ENCODE results near the gene SLC24A3. TPM values are rescaled to one million over a fixed set of nuclear protein-coding genes. Genes with fewer than 3 reads are reported as not detected.

Gene SLC24A3
- total RNA-seq (not detected), polyA plus RNA-seq (not detected)

DNA sequence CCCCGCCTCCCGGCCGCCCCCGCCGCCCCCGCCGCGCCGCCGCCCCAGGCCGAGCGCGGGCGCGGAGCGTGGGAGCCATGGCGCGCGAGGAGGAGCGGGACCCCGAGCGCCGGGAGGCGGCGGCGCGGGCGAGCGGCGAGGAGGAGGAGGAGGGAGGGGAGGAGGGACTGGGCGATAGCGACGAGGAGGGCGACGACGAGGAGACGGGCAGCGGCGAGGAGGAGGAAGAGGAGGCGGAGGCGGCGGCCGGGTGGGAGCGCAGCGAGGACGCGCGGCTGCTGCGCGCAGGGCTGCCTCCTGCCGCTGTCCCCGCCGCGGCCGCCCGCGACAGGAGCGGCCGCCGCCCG lies at the start of gene SLC24A3:
SLC24A3 (plus strand) TSS at position 174 of the 347 bp plus-strand sequence.
- no peaks in the 10 kb centered on the region for H3K9me3 ChIP-seq (ENCODE audit: control insufficient read depth in 1 of 2, low read length in 2 of 2)
- Mint-ChIP-seq H3K27me3 (peaks cover 23 to 41% of the 10 kb centered on the region in 2 donors), H3K4me1 (peaks cover 0 to 3% (median 0%) of the 10 kb centered on the region in 4 donors), H3K4me3 (peak within 1 kb of the TSS in 2 of 8 donors; percentile 39 to 57), H3K36me3 (no peaks in the 10 kb centered on the region), H3K27ac (no peak within 1 kb of the TSS), H3K9me3 (peaks cover 0 to 3% (median 0%) of the 10 kb centered on the region in 8 donors)
- no peaks in the 10 kb centered on the region for H3K27me3 ChIP-seq (ENCODE audit: insufficient read depth, low read length)
- ChIA-PET POLR2A (ENCODE audit: partially characterized antibody) (no interaction called here), CTCF (ENCODE audit: partially characterized antibody) (no interaction called here)
- no peaks in the 10 kb centered on the region for H3K4me1 ChIP-seq (ENCODE audit: insufficient read depth, low read length)
- H3K36me3 ChIP-seq (ENCODE audit: insufficient read depth, low read length): no peaks in the 10 kb centered on the region
- H3K4me3 ChIP-seq (ENCODE audit: low read length in 2 of 2): no peak within 1 kb of the TSS
- no peak for DNase-seq
- intact Hi-C loops (cut with micrococcal nuclease): no loop called here
- no peak within 1 kb of the TSS for H3K27ac ChIP-seq (ENCODE audit: low read depth, low read length)

DNA sequence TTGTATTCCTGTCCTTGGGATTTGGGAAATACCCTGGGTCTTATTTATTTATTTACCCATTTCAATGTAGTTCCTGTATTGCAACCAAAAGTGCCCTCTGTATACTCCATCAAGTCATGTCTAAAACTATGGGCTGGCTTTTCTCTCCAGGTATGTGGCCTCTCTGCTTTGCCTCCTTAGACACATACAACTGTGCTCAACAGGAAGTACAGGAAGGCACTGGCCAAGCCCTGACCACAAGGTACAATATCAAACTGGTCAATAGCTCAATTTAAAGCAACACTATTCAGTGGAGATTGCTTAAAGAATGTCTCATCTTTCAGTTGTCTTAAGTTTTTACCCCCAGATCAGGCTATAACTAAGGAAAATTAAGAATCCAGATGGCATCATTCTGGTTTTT lies 42.3 kb upstream of the SLC24A3 start:
- ChIA-PET CTCF (ENCODE audit: partially characterized antibody) (no interaction called here), POLR2A (ENCODE audit: partially characterized antibody) (no interaction called here)
- Mint-ChIP-seq H3K36me3 (peaks cover 0 to 4% of the 10 kb centered on the region in 2 donors), H3K27me3 (peaks cover 2 to 3% of the 10 kb centered on the region in 2 donors), H3K4me1 (no peaks in the 10 kb centered on the region), H3K27ac (no peak overlapping the region), H3K9me3 (peaks cover 0 to 28% (median 13%) of the 10 kb centered on the region in 8 donors), H3K4me3 (no peak overlapping the region)
- intact Hi-C loops (cut with micrococcal nuclease): no loop called here
- Histone ChIP-seq H3K9me3 (ENCODE audit: control insufficient read depth in 1 of 2, low read length in 2 of 2) (no peaks in the 10 kb centered on the region), H3K27ac (ENCODE audit: low read depth, low read length) (no peak overlapping the region), H3K4me1 (ENCODE audit: insufficient read depth, low read length) (no peaks in the 10 kb centered on the region), H3K36me3 (ENCODE audit: insufficient read depth, low read length) (no peaks in the 10 kb centered on the region), H3K27me3 (ENCODE audit: insufficient read depth, low read length) (no peaks in the 10 kb centered on the region), H3K4me3 (ENCODE audit: low read length in 2 of 2) (no peak overlapping the region)
- DNase-seq: no peak

DNA sequence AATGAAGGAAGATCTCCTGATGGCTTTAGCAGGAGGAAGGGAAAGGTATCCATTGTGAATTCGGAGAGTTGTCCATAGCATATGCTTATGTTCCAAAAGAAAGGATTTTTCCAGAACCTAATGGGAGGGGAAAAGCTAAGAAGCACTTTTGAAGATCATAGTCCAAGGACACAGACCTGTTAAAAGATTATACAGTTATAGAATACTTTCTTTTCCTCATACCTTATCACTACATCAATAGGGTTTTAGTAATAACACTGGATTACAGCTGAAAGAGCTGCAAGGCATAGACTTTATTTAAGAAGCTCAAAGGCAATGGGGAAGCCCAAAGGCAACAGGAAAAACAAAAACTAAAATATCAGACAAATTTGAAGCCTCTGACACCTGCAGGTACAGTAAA lies 39.8 kb upstream of the SLC24A3 start:
- peaks cover 2 to 4% of the 10 kb centered on the region in 2 donors for H3K27me3 Mint-ChIP-seq
- ChIA-PET POLR2A (ENCODE audit: partially characterized antibody) (no interaction called here), CTCF (ENCODE audit: partially characterized antibody) (no interaction called here)
- no peaks in the 10 kb centered on the region for H3K9me3 ChIP-seq (ENCODE audit: control insufficient read depth in 1 of 2, low read length in 2 of 2)
- no peak overlapping the region for H3K27ac ChIP-seq (ENCODE audit: low read depth, low read length)
- no peak overlapping the region for H3K4me3 ChIP-seq (ENCODE audit: low read length in 2 of 2)
- H3K36me3 Mint-ChIP-seq: peaks cover 0 to 3% of the 10 kb centered on the region in 2 donors
- intact Hi-C loops (cut with micrococcal nuclease): no loop called here
- H3K27me3 ChIP-seq (ENCODE audit: insufficient read depth, low read length): no peaks in the 10 kb centered on the region
- DNase-seq: no peak
- no peaks in the 10 kb centered on the region for H3K4me1 ChIP-seq (ENCODE audit: insufficient read depth, low read length)
- no peaks in the 10 kb centered on the region for H3K36me3 ChIP-seq (ENCODE audit: insufficient read depth, low read length)
- no peak overlapping the region for H3K4me3 Mint-ChIP-seq
- peaks cover 0 to 22% (median 10%) of the 10 kb centered on the region in 8 donors for H3K9me3 Mint-ChIP-seq
- no peak overlapping the region for H3K27ac Mint-ChIP-seq
- no peaks in the 10 kb centered on the region for H3K4me1 Mint-ChIP-seq

DNA sequence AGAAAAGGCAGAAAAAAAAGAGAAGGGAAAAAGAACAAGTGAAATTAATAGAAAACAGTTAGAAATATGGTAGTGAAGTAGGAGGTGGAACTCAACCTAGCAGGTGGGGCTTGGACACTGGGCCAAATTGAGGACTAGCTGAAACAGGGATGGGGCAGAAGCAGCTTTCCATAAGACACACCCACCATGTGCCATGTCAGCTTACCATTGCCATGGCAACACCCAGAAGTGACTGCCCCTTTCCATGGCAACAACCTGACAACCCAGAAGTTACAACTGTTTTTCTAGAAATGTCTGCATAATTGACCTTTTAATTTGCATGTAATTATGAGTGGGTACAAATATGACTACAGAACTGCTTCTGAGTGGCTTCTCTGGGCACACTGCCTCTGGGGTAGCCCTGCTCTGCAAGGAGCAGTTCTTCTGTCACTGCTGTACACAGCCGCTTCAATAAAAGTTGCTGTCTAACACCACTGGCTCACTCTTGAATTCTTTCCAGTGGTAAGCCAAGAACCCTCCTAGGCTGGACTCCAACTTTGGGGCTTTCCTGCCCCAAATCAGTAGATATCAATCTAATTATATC lies 35.9 kb upstream of the SLC24A3 start:
- intact Hi-C loops (cut with micrococcal nuclease): no loop called here

DNA sequence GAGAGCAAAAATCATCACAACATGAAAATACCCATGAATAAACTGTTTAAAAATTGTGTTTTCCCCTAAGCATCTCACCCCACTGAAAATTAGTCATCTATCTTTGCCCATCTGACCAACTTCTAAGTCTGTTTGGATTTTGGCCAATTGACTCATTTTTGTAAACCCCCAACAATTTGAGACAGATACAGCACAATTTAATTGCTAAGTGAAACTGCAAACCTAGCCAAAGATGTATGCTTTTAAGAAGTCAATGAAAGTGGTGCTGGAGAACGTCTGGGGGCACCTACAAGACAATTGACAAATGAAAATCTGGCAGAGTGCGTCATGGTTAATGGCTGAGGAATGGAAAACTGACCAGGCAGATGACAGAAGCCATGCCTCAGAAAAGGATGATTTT lies 30.9 kb upstream of the SLC24A3 start:
- H3K4me1 ChIP-seq (ENCODE audit: insufficient read depth, low read length): no peaks in the 10 kb centered on the region
- ChIA-PET POLR2A (ENCODE audit: partially characterized antibody) (no interaction called here), CTCF (ENCODE audit: partially characterized antibody) (no interaction called here)
- H3K36me3 Mint-ChIP-seq: no peaks in the 10 kb centered on the region
- intact Hi-C loops (cut with micrococcal nuclease): no loop called here
- no peaks in the 10 kb centered on the region for H3K4me1 Mint-ChIP-seq
- no peaks in the 10 kb centered on the region for H3K9me3 ChIP-seq (ENCODE audit: control insufficient read depth in 1 of 2, low read length in 2 of 2)
- H3K9me3 Mint-ChIP-seq: peaks cover 0 to 5% (median 0%) of the 10 kb centered on the region in 8 donors
- no peaks in the 10 kb centered on the region for H3K27me3 Mint-ChIP-seq
- no peak overlapping the region for H3K27ac Mint-ChIP-seq
- no peak for DNase-seq
- H3K27ac ChIP-seq (ENCODE audit: low read depth, low read length): no peak overlapping the region
- no peaks in the 10 kb centered on the region for H3K27me3 ChIP-seq (ENCODE audit: insufficient read depth, low read length)
- H3K36me3 ChIP-seq (ENCODE audit: insufficient read depth, low read length): no peaks in the 10 kb centered on the region
- no peak overlapping the region for H3K4me3 Mint-ChIP-seq
- no peak overlapping the region for H3K4me3 ChIP-seq (ENCODE audit: low read length in 2 of 2)

More for the DNA sequence above, 35.9 kb upstream of the SLC24A3 start:
- H3K4me1 Mint-ChIP-seq: no peaks in the 10 kb centered on the region
- no peaks in the 10 kb centered on the region for H3K36me3 ChIP-seq (ENCODE audit: insufficient read depth, low read length)
- H3K27ac Mint-ChIP-seq: no peak overlapping the region
- no peak for DNase-seq
- peaks cover 0 to 2% of the 10 kb centered on the region in 2 donors for H3K27me3 Mint-ChIP-seq
- no peaks in the 10 kb centered on the region for H3K9me3 ChIP-seq (ENCODE audit: control insufficient read depth in 1 of 2, low read length in 2 of 2)
- H3K27ac ChIP-seq (ENCODE audit: low read depth, low read length): no peak overlapping the region
- no peak overlapping the region for H3K4me3 Mint-ChIP-seq
- ChIA-PET CTCF (ENCODE audit: partially characterized antibody) (no interaction called here), POLR2A (ENCODE audit: partially characterized antibody) (no interaction called here)
- H3K9me3 Mint-ChIP-seq: peaks cover 0 to 8% (median 1%) of the 10 kb centered on the region in 8 donors
- no peaks in the 10 kb centered on the region for H3K36me3 Mint-ChIP-seq
- no peaks in the 10 kb centered on the region for H3K27me3 ChIP-seq (ENCODE audit: insufficient read depth, low read length)
- H3K4me1 ChIP-seq (ENCODE audit: insufficient read depth, low read length): no peaks in the 10 kb centered on the region
- H3K4me3 ChIP-seq (ENCODE audit: low read length in 2 of 2): no peak overlapping the region

DNA sequence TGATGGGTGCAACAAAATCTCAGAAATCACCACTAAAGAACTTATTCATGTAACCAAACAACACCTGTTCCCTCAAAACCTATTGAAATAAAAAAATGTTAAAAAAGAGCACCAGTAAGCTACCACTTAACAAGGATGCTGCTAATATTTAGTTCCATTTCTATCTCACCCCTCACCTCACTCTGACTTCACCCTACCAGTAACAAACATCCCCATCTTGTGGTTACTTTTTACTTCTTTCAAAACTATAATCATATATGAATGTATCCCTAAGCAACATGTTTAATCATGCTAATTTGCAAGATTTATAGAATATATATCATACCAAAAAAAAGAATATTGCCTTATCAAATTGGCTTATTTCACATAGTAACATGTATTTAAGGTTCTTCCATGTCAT lies 27.4 kb upstream of the SLC24A3 start:
- Mint-ChIP-seq H3K36me3 (no peaks in the 10 kb centered on the region), H3K4me3 (no peak overlapping the region), H3K27me3 (no peaks in the 10 kb centered on the region), H3K9me3 (peaks cover 0 to 13% (median 4%) of the 10 kb centered on the region in 8 donors), H3K27ac (no peak overlapping the region), H3K4me1 (no peaks in the 10 kb centered on the region)
- no peak overlapping the region for H3K4me3 ChIP-seq (ENCODE audit: low read length in 2 of 2)
- ChIA-PET CTCF (ENCODE audit: partially characterized antibody) (no interaction called here), POLR2A (ENCODE audit: partially characterized antibody) (no interaction called here)
- no peaks in the 10 kb centered on the region for H3K27me3 ChIP-seq (ENCODE audit: insufficient read depth, low read length)
- H3K27ac ChIP-seq (ENCODE audit: low read depth, low read length): no peak overlapping the region
- no peaks in the 10 kb centered on the region for H3K4me1 ChIP-seq (ENCODE audit: insufficient read depth, low read length)
- no peak for DNase-seq
- H3K9me3 ChIP-seq (ENCODE audit: control insufficient read depth in 1 of 2, low read length in 2 of 2): no peaks in the 10 kb centered on the region
- intact Hi-C loops (cut with micrococcal nuclease): no loop called here
- no peaks in the 10 kb centered on the region for H3K36me3 ChIP-seq (ENCODE audit: insufficient read depth, low read length)

DNA sequence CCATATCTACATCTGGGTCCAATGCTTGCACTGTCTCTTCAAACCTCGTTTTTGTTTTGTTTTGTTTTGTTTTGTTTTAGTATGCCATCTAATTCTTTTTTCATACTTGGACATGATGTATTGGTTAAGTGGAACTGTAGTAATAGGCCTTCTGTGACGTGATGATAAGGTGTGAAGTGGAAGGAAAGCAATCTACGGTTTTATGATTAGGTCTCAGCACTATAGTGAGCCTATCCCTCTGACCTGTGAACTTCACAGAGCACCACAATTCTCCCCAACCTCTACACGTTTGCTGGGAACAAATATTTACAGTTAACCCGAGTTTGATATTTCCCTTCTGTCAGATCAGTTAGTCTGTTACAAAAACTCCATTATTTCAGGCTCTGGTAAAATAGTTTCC lies 19.1 kb upstream of the SLC24A3 start:
- H3K4me1 Mint-ChIP-seq: no peaks in the 10 kb centered on the region
- intact Hi-C loops (cut with micrococcal nuclease): no loop called here
- H3K4me3 ChIP-seq (ENCODE audit: low read length in 2 of 2): no peak overlapping the region
- peaks cover 0 to 18% (median 3%) of the 10 kb centered on the region in 8 donors for H3K9me3 Mint-ChIP-seq
- H3K27me3 Mint-ChIP-seq: no peaks in the 10 kb centered on the region
- no peaks in the 10 kb centered on the region for H3K9me3 ChIP-seq (ENCODE audit: control insufficient read depth in 1 of 2, low read length in 2 of 2)
- no peak for DNase-seq
- H3K36me3 Mint-ChIP-seq: no peaks in the 10 kb centered on the region
- no peaks in the 10 kb centered on the region for H3K27me3 ChIP-seq (ENCODE audit: insufficient read depth, low read length)
- H3K4me3 Mint-ChIP-seq: no peak overlapping the region
- ChIA-PET CTCF (ENCODE audit: partially characterized antibody) (interaction anchor here (1.0 kb wide), 1 partner anchor 26 kb away, joined by 3 read pairs; no protein-coding TSS in a partner anchor), POLR2A (ENCODE audit: partially characterized antibody) (no interaction called here)
- H3K4me1 ChIP-seq (ENCODE audit: insufficient read depth, low read length): no peaks in the 10 kb centered on the region
- no peak overlapping the region for H3K27ac Mint-ChIP-seq
- no peaks in the 10 kb centered on the region for H3K36me3 ChIP-seq (ENCODE audit: insufficient read depth, low read length)
- no peak overlapping the region for H3K27ac ChIP-seq (ENCODE audit: low read depth, low read length)

All from CD4-positive, alpha-beta memory T cell (primary cell).